IgD-negative memory B cell (primary cell): ENCODE data around the gene MAB21L3. TPM values are rescaled to one million over a fixed set of nuclear protein-coding genes. Genes with fewer than 3 reads are reported as not detected.

ENCODE experiments used
- H3K27ac Mint-ChIP-seq, 3 donors: one replicate each; pipeline ENCODE4 v1.8.0; 2020 to 2022; ENCODE audit warnings: mild to moderate bottlenecking in 3 of 3, mixed read lengths in 3 of 3, moderate library complexity in 1 of 3
- H3K27me3 Mint-ChIP-seq: one replicate; pipeline ENCODE4 v1.8.0; 2021; ENCODE audit warnings: mixed read lengths
- H3K36me3 Mint-ChIP-seq: one replicate; pipeline ENCODE4 v1.8.0; 2020; ENCODE audit warnings: mild to moderate bottlenecking, mixed read lengths
- H3K4me1 Mint-ChIP-seq, 3 donors: one replicate each; pipeline ENCODE4 v1.8.0; 2020 to 2022; ENCODE audit warnings: mixed read lengths in 3 of 3, mild to moderate bottlenecking in 1 of 3
- H3K4me3 Mint-ChIP-seq, 4 donors: one replicate each; pipeline ENCODE4 v1.8.0; 2020 to 2022; ENCODE audit warnings: mild to moderate bottlenecking in 4 of 4, mixed read lengths in 4 of 4, moderate library complexity in 3 of 4
- H3K9me3 Mint-ChIP-seq, 3 donors: one replicate each; pipeline ENCODE4 v1.8.0; 2020 to 2021; ENCODE audit warnings: mixed read lengths in 3 of 3, mild to moderate bottlenecking in 1 of 3
- polyA plus RNA-seq: library from polyadenylated mRNA; unstranded; fragments of 300-500 nt; fragmentation: Illumina TruSeq; gene quantifications from one replicate; pipeline ENCODE4 v1.2.3, GENCODE V29; 2021

Gene MAB21L3
- polyA plus RNA-seq: not detected

- peaks cover 1% of the 10 kb centered on the region for H3K36me3 Mint-ChIP-seq
Measured at GRCh38 chr1:116110567-116111523, at the start of gene MAB21L3. MAB21L3 (plus strand) TSS chr1:116111399; CDS start chr1:116112616, 1,217 bp downstream.

DNA sequence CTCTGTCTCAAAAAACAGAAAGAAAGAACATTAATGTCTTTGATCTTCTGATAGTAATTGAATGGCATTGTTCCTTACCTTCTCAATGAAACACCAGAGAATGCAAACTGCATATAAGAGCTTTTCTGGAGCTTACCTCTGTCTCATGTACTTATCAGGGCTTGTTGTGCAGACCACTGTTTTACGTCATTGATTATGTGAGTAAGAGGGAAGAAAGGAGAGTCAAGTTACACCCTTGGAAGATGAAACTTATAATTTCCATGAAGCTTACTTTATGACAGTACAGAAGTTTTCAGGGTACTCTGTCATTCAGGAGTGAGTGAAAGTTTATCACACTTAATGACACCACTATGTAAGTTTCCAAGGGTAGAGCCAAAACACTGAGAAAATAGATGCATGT, 49.0 kb upstream of the MAB21L3 start:
- Mint-ChIP-seq H3K27me3 (no peaks in the 10 kb centered on the region), H3K36me3 (peaks cover 5% of the 10 kb centered on the region), H3K4me1 (peaks cover 0 to 2% (median 0%) of the 10 kb centered on the region in 3 donors), H3K4me3 (no peak overlapping the region), H3K9me3 (peaks cover 4 to 18% (median 4%) of the 10 kb centered on the region in 3 donors), H3K27ac (no peak overlapping the region)

More at GRCh38 chr1:116110567-116111523, at the start of gene MAB21L3:
- H3K9me3 Mint-ChIP-seq: no peaks in the 10 kb centered on the region
- no peak within 1 kb of the TSS for H3K4me3 Mint-ChIP-seq
- peaks cover 13% of the 10 kb centered on the region for H3K27me3 Mint-ChIP-seq
- peak within 1 kb of the TSS in 1 of 3 donors; percentile 3 for H3K27ac Mint-ChIP-seq
- peaks cover 1 to 7% (median 6%) of the 10 kb centered on the region in 3 donors for H3K4me1 Mint-ChIP-seq

DNA sequence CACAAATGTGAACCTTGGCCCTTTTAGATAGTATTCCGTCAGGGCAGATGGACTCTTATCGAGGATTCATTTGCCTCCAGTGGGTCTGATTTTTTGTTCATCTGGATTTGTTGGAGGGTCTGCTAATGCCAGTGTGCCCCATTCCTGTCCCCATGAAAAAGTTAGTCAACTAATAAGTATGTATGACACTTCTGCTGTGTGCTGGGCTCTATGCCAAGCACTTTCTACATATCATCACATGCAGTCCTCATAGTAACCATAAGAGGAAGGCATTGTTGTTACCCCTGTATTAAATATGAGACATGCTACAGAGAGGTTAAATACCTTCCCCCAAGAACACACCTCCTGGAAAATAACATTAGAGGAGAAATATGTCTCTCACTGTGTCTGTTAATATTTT, 46.6 kb upstream of the MAB21L3 start:
- Mint-ChIP-seq H3K36me3 (peaks cover 10% of the 10 kb centered on the region), H3K27ac (no peak overlapping the region), H3K4me3 (no peak overlapping the region), H3K4me1 (no peaks in the 10 kb centered on the region), H3K9me3 (peaks cover 0 to under 1% (median 0%) of the 10 kb centered on the region in 3 donors), H3K27me3 (no peaks in the 10 kb centered on the region)

- Mint-ChIP-seq H3K36me3 (peaks cover 12% of the 10 kb centered on the region), H3K9me3 (no peaks in the 10 kb centered on the region), H3K4me1 (no peaks in the 10 kb centered on the region), H3K4me3 (no peak overlapping the region), H3K27me3 (no peaks in the 10 kb centered on the region), H3K27ac (no peak overlapping the region)
Measured at GRCh38 chr1:116066868-116067565, 44.2 kb upstream of the MAB21L3 start.

DNA sequence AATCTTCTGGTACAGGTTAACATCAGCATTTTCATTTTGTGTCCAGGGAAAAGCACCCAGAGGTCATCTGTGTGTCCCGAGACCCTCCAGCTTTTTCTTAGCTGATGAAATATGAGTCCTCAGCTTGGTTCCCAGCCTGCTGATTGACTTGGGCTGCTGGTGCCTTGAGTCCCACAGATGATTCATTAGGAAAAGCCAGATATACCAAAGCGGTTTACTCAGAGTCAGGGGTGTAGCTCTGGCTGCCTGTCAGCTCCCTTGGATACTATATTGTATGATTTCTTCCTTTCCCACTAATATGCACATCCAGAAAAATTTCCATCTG, 43.7 kb upstream of the MAB21L3 start:
- Mint-ChIP-seq H3K4me1 (no peaks in the 10 kb centered on the region), H3K9me3 (no peaks in the 10 kb centered on the region), H3K36me3 (peaks cover 10% of the 10 kb centered on the region), H3K27ac (no peak overlapping the region), H3K4me3 (no peak overlapping the region), H3K27me3 (no peaks in the 10 kb centered on the region)

DNA sequence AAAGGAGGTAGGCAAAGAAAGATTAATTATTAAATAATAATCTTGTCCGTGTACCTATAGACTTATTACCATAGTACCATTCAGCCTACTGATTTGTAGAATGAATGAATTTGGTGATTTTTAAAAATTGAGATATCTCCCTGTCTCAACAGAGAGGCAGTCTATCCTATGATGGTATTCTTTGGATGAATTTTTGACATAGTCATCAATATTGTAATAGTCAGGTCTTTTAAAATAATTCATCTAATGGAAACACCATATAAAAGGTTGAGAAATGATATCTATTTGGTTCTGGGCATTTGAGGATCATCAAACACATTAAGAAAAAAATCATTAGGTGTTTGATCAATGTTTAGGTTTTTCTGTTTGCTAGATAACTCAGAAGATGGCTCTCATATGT, 35.6 kb upstream of the MAB21L3 start:
- no peaks in the 10 kb centered on the region for H3K36me3 Mint-ChIP-seq
- no peaks in the 10 kb centered on the region for H3K4me1 Mint-ChIP-seq
- no peaks in the 10 kb centered on the region for H3K9me3 Mint-ChIP-seq
- H3K27me3 Mint-ChIP-seq: no peaks in the 10 kb centered on the region
- H3K27ac Mint-ChIP-seq: no peak overlapping the region
- no peak overlapping the region for H3K4me3 Mint-ChIP-seq

GRCh38 chr1:116075990-116076389, 35.2 kb upstream of the MAB21L3 start:
- no peak overlapping the region for H3K4me3 Mint-ChIP-seq
- no peaks in the 10 kb centered on the region for H3K9me3 Mint-ChIP-seq
- peaks cover 0 to 1% (median 0%) of the 10 kb centered on the region in 3 donors for H3K4me1 Mint-ChIP-seq
- no peaks in the 10 kb centered on the region for H3K36me3 Mint-ChIP-seq
- H3K27me3 Mint-ChIP-seq: no peaks in the 10 kb centered on the region
- H3K27ac Mint-ChIP-seq: no peak overlapping the region

DNA sequence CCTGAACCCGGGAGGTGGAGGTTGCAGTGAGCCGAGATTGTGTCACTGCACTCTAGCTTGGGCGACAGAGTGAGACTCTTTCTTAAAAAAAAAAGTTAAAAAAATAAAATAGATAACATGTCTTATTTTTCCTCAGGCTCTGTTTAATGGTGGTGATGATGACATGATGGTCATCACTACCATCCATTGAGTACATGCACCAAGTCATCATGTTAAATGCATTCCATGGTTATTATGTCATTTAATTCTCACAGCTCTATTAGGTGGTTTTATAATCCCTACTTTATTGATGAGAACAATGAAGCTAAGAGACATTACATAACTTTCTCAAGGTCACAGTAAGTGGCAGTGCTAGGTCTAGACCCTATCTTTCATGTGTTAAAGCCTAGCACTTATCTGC, 34.4 kb upstream of the MAB21L3 start:
- no peak overlapping the region for H3K4me3 Mint-ChIP-seq
- no peaks in the 10 kb centered on the region for H3K27me3 Mint-ChIP-seq
- H3K27ac Mint-ChIP-seq: peak overlapping the region in 1 of 3 donors; percentile 41
- H3K9me3 Mint-ChIP-seq: no peaks in the 10 kb centered on the region
- peaks cover 0 to 1% (median 0%) of the 10 kb centered on the region in 3 donors for H3K4me1 Mint-ChIP-seq
- no peaks in the 10 kb centered on the region for H3K36me3 Mint-ChIP-seq

DNA sequence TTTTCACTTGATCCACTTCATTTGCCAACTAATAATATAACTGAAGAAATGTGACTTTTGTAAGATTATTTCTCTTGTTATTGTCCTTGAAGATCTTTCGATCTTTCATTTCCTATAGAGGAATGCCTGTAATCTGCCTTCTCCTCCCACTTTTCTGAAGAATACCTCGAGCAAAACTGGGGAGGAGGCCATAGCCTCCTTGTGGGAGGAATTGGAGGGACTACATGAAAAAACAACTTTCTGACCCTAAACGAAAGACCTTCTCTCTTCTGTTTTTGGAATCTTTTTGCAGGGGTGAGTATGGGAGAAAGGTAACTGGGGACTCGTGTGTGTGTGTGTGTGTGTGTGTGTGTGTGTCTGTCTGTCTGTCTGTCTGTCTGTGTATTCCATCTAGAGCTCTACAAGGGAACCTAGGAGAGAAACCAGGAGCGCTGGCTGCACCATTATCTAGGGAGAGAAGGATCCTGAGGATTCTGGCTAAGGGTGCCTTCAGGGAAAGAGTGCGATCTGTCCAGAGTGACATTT, 32.4 kb upstream of the MAB21L3 start:
- Mint-ChIP-seq H3K4me3 (peak overlapping the region in 1 of 4 donors; percentile 41), H3K36me3 (no peaks in the 10 kb centered on the region), H3K9me3 (no peaks in the 10 kb centered on the region), H3K27me3 (peaks cover 2% of the 10 kb centered on the region), H3K27ac (no peak overlapping the region), H3K4me1 (peaks cover 0 to 1% (median 0%) of the 10 kb centered on the region in 3 donors)

DNA sequence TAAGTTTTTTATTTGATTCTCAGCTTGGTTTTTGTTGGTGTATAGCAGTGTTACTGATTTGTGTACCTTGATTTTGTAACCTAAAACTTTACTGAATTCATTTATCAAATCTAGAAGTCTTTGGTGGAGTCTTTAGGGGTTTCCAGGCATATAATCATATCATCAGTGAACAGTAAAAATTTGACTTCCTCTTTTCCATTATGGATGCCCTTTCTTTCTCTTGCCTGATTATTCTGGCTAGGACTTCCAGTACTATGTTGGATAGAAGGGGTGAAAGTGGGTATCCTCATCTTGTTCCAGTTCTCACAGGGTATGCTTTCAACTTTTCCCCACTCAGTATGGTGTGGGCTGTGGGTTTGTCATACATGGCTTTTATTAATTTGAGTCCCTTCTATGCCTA, 23.6 kb upstream of the MAB21L3 start:
- H3K4me3 Mint-ChIP-seq: no peak overlapping the region
- peaks cover 19 to 28% (median 25%) of the 10 kb centered on the region in 3 donors for H3K9me3 Mint-ChIP-seq
- H3K27ac Mint-ChIP-seq: no peak overlapping the region
- H3K4me1 Mint-ChIP-seq: no peaks in the 10 kb centered on the region
- no peaks in the 10 kb centered on the region for H3K27me3 Mint-ChIP-seq
- peaks cover 6% of the 10 kb centered on the region for H3K36me3 Mint-ChIP-seq

GRCh38 chr1:116089870-116090269, 21.3 kb upstream of the MAB21L3 start:
- Mint-ChIP-seq H3K27me3 (no peaks in the 10 kb centered on the region), H3K27ac (no peak overlapping the region), H3K36me3 (peaks cover 8% of the 10 kb centered on the region), H3K9me3 (peaks cover 19 to 34% (median 34%) of the 10 kb centered on the region in 3 donors), H3K4me3 (peak overlapping the region in 1 of 4 donors; percentile 25), H3K4me1 (no peaks in the 10 kb centered on the region)

DNA sequence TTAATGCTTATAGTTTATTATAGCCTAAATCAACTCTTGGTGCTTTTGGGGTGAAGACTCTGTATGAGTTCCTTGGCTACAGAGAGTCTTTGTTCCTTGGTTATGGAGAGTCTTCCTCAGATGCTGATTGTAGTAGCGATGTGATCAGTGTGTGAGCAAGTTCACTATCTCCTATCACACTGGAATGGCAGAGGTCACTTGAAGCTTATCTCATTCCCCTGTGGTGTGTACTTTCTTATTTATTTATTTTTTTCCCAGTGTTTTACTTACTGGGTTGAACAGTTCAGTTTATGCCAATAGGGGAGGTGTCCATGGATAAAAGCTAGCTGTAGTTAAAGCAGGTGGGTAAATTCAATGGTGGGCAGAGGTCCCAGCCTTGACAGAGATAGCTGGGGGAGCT, 20.1 kb upstream of the MAB21L3 start:
- Mint-ChIP-seq H3K27ac (no peak overlapping the region), H3K27me3 (no peaks in the 10 kb centered on the region), H3K4me3 (no peak overlapping the region), H3K9me3 (peaks cover 19 to 41% (median 41%) of the 10 kb centered on the region in 3 donors), H3K4me1 (no peaks in the 10 kb centered on the region), H3K36me3 (peaks cover 8% of the 10 kb centered on the region)

- H3K4me3 Mint-ChIP-seq: no peak overlapping the region
- no peaks in the 10 kb centered on the region for H3K4me1 Mint-ChIP-seq
- H3K9me3 Mint-ChIP-seq: peaks cover 20 to 46% (median 39%) of the 10 kb centered on the region in 3 donors
- peaks cover 8% of the 10 kb centered on the region for H3K36me3 Mint-ChIP-seq
- H3K27me3 Mint-ChIP-seq: peaks cover 1% of the 10 kb centered on the region
- no peak overlapping the region for H3K27ac Mint-ChIP-seq
Measured at GRCh38 chr1:116092752-116093489, 18.3 kb upstream of the MAB21L3 start.

- H3K27me3 Mint-ChIP-seq: peaks cover 1% of the 10 kb centered on the region
- H3K36me3 Mint-ChIP-seq: peaks cover 4% of the 10 kb centered on the region
- peaks cover 8 to 30% (median 26%) of the 10 kb centered on the region in 3 donors for H3K9me3 Mint-ChIP-seq
- no peak overlapping the region for H3K27ac Mint-ChIP-seq
- no peak overlapping the region for H3K4me3 Mint-ChIP-seq
- H3K4me1 Mint-ChIP-seq: no peaks in the 10 kb centered on the region
Measured at GRCh38 chr1:116095027-116095426, 16.2 kb upstream of the MAB21L3 start.
